Activated CD4-positive, alpha-beta T cell treated with anti-CD3 and anti-CD28 coated beads, Interleukin-2, Interleukin-4, amounts not matched to agents 100 ng/mL and 50 ng/mL, durations not matched to agents 16 hours and 8 hours (primary cell): ENCODE data around the gene FAM120B.

Source experiments
- DNase-seq: peaks from one replicate; pipeline ENCODE4 v3.0.0-alpha.2; 2020; ENCODE audit warnings: low spot score

Gene FAM120B

DNA sequence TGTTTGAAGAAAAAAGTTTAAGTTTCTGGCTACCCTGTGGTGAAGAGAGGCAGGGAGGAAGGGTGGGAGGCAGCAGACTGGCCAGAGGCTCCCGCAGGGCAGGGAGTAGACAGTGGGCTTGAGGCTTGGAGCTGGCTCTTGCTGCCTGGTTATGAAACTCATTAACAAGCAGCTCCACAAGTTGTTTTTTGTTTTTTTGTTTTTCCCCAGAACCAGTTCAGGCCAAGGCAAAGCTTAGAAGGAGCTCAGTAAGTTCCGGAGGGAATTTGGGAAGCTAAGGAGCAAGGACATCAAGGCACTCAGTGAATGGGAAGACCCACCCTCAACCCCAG, 19.7 kb upstream of the FAM120B start:
- no peak for DNase-seq

DNA sequence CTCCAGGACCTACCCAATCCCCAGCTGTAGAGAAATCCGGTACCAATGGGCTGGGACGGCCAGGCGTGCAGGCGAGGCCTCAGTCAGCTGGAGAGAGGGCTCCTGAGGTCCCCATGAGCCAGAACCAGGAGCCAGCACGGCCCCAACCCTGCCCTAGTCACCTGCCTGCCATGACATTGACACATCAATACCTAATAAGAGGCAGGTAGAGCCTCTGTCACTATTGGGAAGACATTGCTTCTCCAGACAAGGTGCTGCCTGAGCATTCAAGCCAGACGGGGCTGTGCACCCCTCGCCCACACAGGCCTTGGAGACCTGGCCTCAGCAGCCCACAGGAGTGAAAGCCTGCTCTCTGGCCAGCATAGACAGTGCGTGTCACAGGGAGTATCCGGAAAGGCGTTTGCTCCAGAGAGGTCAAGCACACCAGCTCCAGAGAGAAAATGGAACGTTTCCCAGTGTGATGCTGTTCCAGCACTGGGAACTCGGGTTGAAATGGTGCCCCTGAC, 19.1 kb upstream of the FAM120B start:
- DNase-seq, result no peak

DNA sequence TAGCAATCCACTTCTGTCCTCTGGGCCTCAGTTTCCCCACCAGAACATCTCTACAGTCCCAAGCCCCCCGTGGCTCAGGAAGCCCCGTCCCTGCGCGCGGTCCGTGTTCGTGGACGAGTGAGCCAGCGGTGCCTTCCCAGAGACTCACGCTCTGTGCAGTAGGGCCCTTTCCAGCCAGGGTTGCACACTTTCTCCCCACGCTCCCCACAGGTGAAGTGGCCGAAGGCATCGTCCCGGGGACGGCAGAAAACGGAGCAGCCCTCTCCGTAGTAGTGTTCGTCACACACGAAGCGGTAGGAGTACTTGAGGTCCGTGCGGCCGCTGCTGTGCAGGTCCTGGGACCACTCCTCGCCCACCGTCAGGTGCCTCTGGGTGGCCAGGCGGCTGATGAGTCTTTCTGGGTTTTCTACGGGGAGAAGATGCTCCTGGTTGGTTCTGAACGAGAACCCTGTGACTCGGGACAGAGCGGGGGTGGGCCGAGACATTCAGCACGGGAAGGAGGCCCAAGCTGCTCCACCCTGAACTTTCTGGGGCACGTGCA, 18.4 kb upstream of the FAM120B start:
- no peak for DNase-seq

DNA sequence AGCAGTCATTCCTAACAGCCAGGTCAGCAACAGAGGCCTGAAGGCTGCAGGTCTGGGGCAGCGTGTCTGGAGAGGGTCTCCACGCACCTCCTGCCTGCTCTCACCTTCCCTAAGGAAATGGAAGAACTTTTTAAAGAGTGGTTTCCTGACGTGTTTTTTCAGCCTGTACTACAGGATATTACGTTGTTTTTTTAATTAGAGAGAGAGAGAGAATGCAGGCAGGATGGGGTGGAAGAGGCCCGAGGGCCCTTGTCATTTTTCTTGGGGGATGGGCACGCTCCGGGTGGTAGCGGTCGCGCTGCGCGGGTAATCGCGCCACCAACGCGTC, 17.7 kb upstream of the FAM120B start:
- no peak for DNase-seq

DNA sequence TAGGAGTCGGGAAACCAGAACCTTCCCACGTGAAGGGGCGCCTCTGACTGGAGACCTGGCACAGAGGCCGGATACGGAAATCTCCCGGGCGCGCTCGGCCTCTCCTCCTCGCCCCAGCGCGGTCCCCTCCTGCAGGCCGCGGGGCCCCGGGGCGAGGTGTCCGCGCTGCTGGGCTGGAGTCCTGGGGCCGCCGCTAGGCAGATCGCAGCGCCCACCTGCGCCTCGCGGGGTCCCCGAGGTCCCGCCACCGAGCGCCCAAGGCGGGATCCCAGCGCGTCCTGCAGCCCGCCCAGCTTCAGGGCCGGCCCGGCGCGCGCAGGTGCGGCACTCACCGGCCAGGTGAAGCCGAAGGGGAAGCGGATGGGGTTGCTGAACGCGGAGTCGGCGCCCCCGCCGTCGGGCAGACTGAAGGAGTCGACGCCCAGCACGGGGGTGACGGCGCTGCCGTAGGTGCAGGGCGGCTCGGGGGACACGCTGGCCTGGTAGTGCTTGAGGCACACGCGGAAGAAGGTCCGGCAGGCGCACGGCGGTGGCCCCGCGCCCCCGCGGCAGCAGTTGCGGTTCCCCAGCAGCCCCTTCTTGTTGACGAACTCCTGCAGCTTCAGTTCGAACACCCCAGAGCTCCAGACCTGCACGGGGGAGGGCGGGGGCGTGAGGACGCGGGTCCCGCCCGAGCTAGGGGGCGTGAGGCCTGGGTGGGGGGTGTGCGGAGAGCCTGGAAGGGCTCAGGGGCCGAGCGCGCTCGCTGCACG, 17.2 kb upstream of the FAM120B start:
- DNase-seq, result no peak

DNA sequence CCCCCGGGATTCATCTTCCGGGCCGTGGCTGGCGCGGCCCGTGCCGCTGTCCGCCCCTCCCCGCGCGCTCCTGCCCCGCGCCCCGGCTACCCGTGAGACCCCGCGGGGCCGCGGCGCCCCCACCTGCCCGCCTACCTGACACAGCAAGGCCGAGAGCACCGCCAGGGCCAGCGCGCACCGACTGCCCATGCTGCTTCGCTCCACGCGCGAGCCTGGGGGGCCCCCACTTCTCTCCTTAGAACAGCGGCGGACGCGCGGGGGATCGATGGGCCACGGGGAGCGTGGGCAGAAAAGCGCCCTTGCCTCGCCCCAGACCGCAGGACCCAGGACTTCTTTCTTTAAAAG, 16.6 kb upstream of the FAM120B start:
- no peak for DNase-seq

DNA sequence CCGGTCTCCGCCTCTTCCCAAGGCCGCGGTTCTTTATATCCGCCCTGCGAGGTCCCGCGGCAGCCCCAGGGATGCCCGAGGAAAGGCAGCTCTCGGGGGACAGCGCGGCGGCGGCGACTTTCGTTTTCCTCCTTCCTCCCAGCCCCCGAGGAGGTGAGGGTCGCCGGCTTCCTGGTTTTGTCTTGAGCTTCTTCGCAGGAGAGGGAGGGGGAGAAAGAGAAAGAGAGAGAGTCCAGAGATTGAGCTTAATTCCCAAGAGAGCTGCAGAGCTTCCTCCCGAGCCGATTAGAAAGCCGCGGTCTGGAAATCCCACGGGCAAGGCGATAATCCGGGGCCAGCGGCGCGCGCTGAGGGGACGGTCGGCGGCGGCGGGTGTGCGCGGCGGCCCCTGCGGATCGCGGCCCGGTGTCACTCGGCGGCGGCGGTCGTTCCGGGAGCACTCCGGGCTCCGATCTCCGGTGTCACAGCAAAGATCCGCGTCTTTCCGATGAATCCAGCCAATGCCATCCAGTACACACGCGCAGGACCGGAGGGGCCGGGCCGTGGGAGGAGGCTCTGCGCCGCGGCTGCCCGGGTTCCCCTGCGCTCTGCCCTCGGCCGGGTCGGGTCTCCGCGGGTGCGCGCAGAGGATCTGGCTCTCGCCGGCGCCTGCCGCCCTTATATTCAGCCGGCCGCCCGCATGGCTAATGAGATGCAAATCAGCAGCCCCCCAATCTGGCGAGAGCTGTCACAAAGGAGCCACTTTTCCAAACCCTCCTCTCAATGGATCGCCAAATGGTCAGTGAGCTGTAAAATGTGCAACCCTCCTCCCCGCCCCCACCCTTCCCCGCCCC, 16.0 kb upstream of the FAM120B start, which contains the start of gene DLL1:
Gene DLL1 (minus strand): TSS at position 783 of the 833 bp plus-strand sequence. CDS start 939 bp downstream, outside the sequence.
- no peak for DNase-seq

DNA sequence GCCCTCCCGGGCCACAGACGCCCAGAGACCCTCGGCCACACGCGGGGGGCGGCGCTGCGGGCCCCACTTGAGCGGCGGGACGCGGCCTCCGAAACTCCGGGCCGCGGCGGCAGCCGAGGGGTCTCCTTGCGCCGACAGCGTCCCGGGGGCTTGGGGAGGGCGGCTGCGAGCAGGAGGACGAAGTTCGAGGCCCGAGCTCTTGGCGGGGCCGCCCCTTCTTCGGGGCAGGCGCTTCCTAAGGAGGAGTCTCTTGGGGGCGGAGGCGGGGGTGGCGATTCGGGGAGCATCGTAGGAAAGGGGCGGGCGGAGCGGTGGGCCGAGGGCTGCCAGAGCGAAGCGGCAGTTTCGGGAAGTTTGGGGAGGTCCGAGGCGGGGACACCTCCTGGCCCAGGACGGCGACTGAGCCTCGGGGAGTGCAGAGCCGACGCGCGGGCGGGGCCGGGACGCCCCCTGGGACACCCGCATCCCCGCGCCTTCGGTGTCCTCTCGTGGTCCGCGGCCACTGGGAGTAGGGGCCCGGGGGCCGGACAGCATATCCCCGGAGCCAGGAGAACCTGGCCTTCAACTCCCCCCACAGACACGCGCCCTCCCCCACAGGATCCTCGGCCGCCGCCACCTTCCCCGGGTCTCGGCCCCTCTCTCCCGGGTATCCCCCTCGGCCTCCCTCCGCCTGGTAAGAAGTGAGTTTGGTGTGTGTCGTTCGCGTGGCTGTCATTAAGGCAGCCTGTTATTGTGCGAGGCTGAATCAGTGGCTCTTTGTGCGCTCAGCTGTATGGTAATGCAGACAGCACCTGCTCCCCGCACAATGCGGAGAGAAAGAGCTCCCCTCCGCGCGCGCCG, 15.1 kb upstream of the FAM120B start:
- DNase-seq, result no peak

DNA sequence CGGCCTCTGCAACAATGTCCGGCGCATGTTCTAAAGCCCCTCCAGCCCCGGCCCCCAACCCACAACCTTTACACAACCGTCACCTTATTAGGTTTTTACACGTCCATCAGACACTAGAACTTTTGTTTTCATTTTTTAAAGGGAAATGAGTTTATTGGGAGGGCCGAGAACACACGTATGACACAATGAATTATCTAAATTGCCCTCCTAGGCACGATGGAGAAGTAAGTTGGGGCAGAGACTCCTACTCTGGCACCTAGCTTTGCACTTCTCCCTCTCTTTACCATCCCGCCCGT, 14.5 kb upstream of the FAM120B start:
- DNase-seq, result no peak

DNA sequence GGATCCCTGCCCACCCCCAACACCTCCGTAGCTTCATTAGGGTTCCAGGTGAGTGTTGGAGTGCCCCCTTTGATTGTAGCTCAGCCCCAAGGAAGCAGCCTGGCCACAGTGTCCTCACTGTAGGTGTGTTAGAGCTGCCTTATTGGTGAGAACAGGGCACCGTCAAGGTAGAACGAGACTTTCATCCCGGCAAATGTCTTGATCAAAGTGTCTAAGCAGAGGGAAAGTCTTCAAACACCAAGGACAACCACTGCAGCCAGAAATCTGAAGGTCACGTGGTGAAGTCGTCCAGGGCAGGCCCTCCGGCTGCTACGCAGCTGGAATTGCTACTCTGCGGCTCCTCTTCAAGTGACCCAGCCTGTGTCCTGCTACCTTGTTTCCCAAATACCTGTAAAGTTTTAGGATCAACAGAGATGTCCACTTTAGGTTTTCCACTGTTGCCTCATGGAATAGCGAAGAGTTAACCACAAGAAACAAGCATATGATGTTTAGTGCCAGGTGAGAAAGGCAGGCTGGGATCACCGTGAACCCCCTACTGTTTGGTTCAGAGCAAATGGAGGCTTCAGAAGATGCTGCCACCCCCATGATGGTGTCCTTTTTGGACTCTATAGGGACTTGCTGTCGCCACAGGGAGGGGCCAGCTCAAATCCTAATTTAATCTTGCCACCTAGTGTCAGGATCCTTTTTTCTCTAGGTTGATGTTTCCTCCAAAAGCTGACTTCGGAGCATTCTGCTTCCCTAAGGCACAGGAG, 14.0 kb upstream of the FAM120B start:
- no peak for DNase-seq

DNA sequence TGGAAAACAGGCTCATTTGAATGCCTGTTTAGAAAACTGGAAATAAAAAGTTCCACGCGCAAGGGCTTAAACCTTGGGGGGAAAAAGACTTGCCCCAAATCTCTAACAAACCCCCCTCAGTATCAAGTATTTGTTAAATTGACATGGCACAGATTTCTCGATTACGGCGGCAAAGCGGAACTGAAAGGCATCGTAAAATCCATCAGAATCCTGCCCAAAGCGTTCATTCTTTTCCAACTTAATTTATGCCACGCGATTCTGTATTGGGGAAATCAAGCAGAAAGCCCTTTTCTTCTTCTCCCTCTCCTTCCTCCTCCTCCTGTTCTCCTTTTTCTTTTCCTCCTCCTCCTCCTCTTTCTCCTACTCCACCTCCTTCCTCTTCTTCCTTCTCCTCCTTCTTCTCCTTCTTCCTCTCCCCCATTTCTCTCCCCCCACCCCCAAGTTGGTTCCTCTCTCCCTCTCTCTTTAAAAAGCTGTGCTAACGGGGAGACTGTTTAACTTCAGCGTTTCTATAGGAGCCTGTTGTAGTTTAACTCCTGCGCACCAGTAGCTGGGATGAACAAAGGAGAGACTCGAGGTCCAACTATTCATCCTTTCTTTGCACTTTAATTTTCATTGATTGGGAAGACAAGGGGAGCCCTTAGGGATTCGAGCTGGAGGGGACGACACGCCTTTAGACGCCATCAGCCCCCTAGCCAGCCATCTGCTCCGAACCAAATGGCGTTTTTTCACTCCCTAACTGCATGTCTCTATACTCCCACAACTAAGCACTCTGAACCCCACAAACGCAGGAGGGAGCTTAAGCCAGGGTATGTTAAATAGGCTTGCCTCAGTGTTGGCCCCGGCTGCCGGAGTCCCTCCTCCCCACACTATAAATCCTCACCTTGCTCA, 13.0 kb upstream of the FAM120B start:
- no peak for DNase-seq

DNA sequence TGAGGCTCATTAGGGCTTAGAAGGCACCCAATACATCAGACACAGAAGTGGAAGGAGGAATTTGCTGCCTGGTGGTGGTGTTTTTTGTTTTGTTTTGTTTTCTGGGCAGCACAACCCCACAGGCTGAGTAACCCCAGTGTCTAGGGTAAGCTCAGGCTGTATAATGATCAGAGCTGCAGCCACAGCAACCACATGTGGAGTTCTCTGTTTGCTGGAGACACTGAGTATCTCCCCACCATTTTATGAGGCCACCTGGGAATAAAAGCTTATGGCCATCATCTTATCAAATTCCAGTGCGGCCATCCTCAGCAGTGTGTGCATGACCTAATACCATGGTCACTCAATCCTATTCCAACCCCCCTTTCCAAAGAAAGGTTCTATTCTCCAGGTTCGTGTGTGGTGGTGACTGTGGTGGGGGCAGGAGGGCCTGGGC, 12.2 kb upstream of the FAM120B start:
- no peak for DNase-seq

DNA sequence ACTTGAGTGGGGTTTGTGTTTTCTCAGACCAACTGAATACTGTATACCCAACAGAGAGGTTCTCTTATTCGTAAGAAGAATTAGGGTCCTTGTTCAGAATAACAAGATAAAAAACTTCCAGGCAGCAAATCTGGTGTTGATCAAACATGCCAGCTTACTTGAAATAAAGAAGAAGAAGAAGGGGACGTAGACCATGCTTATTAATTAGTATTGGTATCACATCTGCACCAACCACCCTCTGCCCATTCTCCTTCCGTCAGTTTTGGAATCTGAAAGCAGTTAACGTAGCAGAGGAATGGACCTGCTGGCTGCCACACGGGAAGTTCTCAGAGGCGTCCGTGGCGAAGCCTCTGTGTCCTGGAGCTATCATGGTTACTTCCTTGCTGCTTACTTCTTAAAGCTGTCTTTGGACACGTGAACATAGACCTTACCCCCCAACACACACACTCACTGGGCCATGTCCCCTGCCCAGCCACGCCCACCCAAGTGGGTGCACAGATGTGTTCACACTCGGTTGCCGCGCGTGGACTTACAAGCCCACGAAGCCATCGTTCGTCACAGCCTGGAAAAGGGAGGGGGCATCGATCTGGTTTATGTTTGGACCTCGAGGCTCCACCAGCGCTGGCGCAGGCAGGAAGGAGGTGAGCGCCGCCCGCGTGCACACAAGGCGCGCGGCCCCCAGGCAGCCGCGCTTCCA, 11.6 kb upstream of the FAM120B start:
- DNase-seq, result no peak

DNA sequence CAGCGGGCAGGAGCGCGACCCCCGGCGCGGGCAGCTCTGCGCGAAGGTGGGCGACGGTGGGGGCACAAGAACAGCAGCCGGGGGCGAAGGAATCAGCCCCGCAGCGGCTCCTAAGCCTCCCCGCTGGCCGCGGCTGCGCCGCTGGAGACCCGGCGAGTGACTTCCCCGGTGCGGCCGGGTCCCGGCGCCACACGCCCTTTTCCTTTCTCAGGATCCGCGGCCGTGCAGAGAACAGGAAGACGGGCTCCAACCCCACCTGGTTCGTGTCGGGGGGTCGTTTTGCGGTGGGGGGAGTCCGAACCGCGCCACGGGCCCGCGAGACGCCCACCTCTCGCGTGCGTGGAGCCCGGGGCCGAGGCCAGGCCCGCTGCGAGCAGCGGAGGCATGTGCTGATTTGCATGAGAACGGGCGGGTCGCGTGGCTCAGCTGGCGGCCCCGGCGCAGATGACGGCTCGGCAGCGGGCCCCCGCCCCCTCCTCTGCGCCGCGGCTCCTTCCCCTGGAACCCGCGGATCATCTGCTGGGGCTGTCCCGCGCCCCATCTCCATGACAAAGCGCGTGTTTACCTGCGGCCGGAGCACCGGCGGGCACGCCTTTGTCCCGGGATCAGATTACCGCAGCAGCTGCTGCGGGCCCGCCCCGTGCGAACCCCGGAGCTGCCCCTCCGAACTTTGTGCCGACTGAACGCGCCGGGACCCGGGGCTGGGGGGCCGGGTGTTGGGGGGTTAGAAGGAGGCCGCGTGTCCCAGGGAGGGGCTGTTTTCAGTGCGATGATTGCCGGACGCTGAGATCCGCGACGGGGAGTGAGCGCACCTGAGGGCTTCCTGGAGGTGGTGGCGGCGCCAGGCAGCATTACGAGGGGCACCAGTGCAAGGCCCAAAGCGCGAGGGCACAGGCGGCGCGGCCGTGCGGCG, 10.8 kb upstream of the FAM120B start:
- no peak for DNase-seq

DNA sequence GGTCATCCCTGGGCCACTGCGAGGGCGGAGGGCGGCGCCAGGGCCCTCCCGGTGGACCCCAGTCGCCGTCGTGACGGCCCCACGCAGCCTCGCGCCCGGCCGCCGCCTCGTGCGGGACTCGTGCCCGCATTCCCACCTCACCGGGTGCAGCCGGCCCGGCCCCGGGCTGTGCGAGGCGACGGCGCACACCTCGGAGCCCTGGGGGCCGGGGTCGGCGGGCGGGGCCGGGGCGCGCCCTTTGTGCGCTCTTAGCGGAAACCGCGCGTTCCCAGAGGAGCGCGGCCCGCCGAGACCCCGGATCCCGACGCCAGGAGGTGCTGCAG, 10.2 kb upstream of the FAM120B start:
- DNase-seq, result no peak

DNA sequence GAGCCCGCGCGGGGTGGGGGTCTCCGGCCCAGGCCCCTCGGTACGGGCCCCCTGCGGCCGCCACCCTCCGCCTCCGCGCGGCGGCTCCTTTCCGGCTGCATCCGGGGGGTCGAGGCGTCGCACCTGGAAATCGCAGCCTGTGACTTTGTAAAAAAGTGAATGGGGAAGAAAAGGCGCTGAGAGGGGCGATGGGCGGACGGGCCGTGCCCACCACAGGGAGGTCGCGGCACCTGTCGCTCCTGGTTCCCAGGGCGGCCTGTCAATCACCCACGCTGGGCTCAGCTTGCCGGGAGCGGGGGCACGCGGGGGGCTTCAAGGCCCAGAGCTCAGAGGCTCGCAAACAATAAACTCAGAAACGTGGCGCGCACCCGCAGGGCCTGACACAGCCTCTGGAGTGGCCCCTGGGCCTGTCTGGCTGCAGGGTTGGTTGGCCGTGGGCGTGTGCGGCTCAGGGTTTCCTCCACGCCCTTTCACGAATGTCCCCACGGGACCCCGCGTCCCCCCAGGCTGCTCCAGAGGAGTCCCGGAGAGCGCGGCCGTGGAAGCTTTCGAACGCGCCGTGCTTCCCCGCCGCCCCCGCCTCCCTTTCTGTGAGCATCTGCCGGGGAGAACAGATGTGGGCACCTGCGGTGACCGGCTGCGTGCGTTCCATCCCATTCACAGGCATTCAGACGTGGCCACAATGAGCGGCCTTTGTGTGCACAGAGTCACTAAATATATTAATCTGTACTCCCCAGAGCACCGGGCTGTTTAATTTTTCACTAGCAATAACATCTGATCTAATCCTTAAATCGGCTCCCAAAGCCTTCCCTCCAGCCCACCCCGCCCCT, 9.6 kb upstream of the FAM120B start:
- no peak for DNase-seq

DNA sequence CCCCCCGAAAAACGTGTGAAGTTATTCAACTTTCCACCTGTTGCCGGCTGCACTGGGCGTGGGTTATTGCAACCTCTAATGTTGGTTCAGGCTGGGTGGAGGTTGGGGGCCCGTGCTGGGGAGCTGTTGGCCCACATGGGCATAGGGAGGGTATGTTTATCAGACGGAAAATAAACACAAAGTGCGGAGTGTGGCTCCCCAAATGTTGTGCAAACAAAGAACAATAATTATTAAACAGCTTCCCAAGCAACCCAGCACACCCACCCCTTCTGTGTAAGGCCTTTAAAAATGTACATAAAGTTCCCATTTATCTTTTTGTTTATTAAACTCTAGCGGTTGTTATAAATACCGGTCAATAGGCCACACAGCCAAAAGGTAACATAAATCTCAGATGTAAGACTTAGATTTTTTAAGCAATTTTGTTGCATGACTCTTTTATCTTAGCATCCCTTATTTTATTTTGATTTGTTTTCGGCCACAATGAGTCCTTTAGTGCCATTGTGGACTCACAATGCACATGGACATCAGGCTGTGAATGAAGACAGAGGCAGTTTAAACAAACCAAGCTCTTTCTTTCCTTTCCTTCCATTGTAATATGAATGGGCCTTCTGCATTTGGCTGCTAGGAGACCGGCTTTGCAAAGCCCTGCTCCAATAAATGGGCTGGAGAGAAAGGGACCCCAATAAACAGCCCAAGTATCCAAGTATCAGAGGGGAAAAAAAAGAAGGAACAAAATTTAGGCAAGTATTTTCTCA, 8.8 kb upstream of the FAM120B start:
- no peak for DNase-seq

DNA sequence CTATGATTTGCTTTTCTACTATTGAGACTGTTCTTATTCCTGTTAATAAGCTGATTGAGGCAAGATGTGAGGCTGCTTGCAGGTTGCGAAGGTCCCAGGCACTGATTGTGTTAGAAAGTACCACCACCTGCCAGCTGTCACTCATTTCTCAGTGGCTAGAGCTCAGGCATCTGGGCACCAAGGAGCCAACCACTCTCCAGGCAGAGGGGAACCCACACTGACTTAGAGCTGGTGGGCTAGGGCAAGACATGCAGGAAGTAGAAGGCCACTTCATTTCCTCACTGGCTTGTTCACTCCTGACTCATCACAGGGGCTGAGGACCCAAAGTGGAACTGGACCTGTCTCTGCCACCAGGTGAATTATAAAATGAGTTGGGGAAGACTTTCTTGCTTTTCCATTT, 7.9 kb upstream of the FAM120B start:
- DNase-seq, result no peak
